H1 (cell line): ENCODE measurements around the gene DPEP3. TPM values are rescaled to one million over a fixed set of nuclear protein-coding genes. Genes with fewer than 3 reads are reported as not detected.

Experiments
- CTCF ChIA-PET: fragments of 300-600 bp; sonication (Branson Sonifier 250); formaldehyde crosslinking; loops from one replicate; lab custom pipeline; 2021; ENCODE audit not compliant: partially characterized antibody; lab: Charles Lee
- POLR2A ChIA-PET: fragments of 300-600 bp; sonication (Branson Sonifier 250); formaldehyde crosslinking; loops from one replicate; lab custom pipeline; 2021; ENCODE audit warnings: inconsistent platforms; ENCODE audit not compliant: partially characterized antibody; lab: Charles Lee
- DNase-seq, 2 experiments: peaks; one replicate each; pipeline versions ENCODE4 v3.0.0 to v3.0.0-alpha.2; 2010 to 2022; ENCODE audit warnings: low spot score in 2 of 2, low read depth in 1 of 2, mixed read lengths in 1 of 2
- FAIRE-seq: peaks from 2 replicates; lab custom pipeline; 2011; peaks lifted over from hg19 to GRCh38; lab: Jason Lieb, UNC
- H2AFZ ChIP-seq: 2 replicates; pipeline ENCODE4 v1.8.1; 2012; ENCODE audit warnings: low read length, inconsistent platforms
- H2AK5ac ChIP-seq: 2 replicates; pipeline ENCODE4 v1.6.1; 2013; ENCODE audit warnings: low read depth, low read length
- H2BK120ac ChIP-seq: replicated peaks from 2 replicates; pipeline ENCODE3; 2013; ENCODE audit warnings: low read depth, low read length, inconsistent platforms
- H2BK12ac ChIP-seq: 2 replicates; pipeline ENCODE4 v1.6.1; 2013; ENCODE audit warnings: low read depth, low read length
- H2BK15ac ChIP-seq: 2 replicates; pipeline ENCODE4 v1.6.1; 2013; ENCODE audit warnings: low read length
- H2BK20ac ChIP-seq: 2 replicates; pipeline ENCODE4 v1.6.1; 2013; ENCODE audit warnings: low read length
- H2BK5ac ChIP-seq: 2 replicates; pipeline ENCODE4 v1.6.1; 2013; ENCODE audit warnings: low read depth, low read length
- H3K14ac ChIP-seq: 2 replicates; pipeline ENCODE4 v1.6.1; 2013; ENCODE audit warnings: inconsistent platforms; ENCODE audit not compliant: insufficient read length
- H3K18ac ChIP-seq: 2 replicates; pipeline ENCODE4 v1.6.1; 2013; ENCODE audit warnings: low read length; ENCODE audit errors: extremely low read depth
- H3K23ac ChIP-seq: 2 replicates; pipeline ENCODE4 v1.6.1; 2013; ENCODE audit warnings: inconsistent platforms; ENCODE audit not compliant: insufficient read length
- H3K23me2 ChIP-seq: 2 replicates; pipeline ENCODE4 v1.6.1; 2013; ENCODE audit warnings: low read depth, low read length
- H3K27ac ChIP-seq: 2 replicates; pipeline ENCODE4 v1.6.1; 2011; ENCODE audit warnings: low read depth, low read length, inconsistent platforms
- H3K27me3 ChIP-seq, 4 experiments: replicated peaks in 1 of 4; 1 replicate in 1 of 4; 2 replicates in 3 of 4; pipeline versions ENCODE4 v1.6.1 to v1.8.1; 2011 to 2013; ENCODE audit warnings: low read length in 3 of 4, mild to moderate bottlenecking in 3 of 4, inconsistent platforms in 2 of 4, mixed read lengths in 2 of 4, moderate library complexity in 1 of 4; ENCODE audit not compliant: control insufficient read depth in 3 of 4, insufficient read depth in 3 of 4; ENCODE audit errors: extremely low read depth in 1 of 4
- H3K36me3 ChIP-seq, 4 experiments: 2 replicates each; pipeline versions ENCODE4 v1.6.1 to v1.8.1; 2011 to 2013; ENCODE audit warnings: mild to moderate bottlenecking in 4 of 4, low read length in 3 of 4, moderate library complexity in 2 of 4, control low read depth in 1 of 4, inconsistent platforms in 1 of 4; ENCODE audit not compliant: insufficient read depth in 4 of 4, control insufficient read depth in 2 of 4
- H3K4ac ChIP-seq: replicated peaks from 2 replicates; pipeline ENCODE3; 2013; ENCODE audit warnings: low read length, low read depth, mixed read lengths, inconsistent platforms; ENCODE audit not compliant: insufficient read length
- H3K4me1 ChIP-seq, 4 experiments: replicated peaks in 1 of 4; 1 replicate in 1 of 4; 2 replicates in 3 of 4; pipeline versions ENCODE4 v1.6.1 to v1.8.1; 2011 to 2013; ENCODE audit warnings: low read length in 3 of 4, inconsistent platforms in 2 of 4, mixed read lengths in 1 of 4; ENCODE audit not compliant: insufficient read depth in 4 of 4, control insufficient read depth in 3 of 4
- H3K4me2 ChIP-seq, 2 experiments: 2 replicates each; pipeline versions ENCODE4 v1.6.1 to v1.8.1; 2011 to 2013; ENCODE audit warnings: low read depth in 2 of 2, low read length in 2 of 2, control low read depth in 1 of 2, inconsistent platforms in 1 of 2, mild to moderate bottlenecking in 1 of 2; ENCODE audit not compliant: insufficient read depth in 1 of 2
- H3K4me3 ChIP-seq, 4 experiments: fragments of 200-600, 300-600 bp in 1 of 4; sonication (generic), shearing (Covaris generic), sonication (Bioruptor Twin) in 1 of 4; 2 replicates each; pipeline versions ENCODE4 v1.5.1 to v1.8.1; 2011 to 2016; ENCODE audit warnings: low read length in 4 of 4, low read depth in 3 of 4, control low read depth in 2 of 4, inconsistent platforms in 2 of 4, mild to moderate bottlenecking in 2 of 4, mixed read lengths in 1 of 4, moderate library complexity in 1 of 4; ENCODE audit not compliant: insufficient read depth in 2 of 4; ENCODE audit errors: extremely low read depth in 1 of 4
- H3K56ac ChIP-seq: replicated peaks from 2 replicates; pipeline ENCODE3; 2013; ENCODE audit warnings: low read depth, mild to moderate bottlenecking, mixed read lengths, low read length, inconsistent platforms; ENCODE audit not compliant: insufficient read length
- H3K79me1 ChIP-seq: 2 replicates; pipeline ENCODE4 v1.6.1; 2013; ENCODE audit warnings: low read depth, low read length, control low read depth
- H3K79me2 ChIP-seq, 2 experiments: 2 replicates each; pipeline versions ENCODE4 v1.6.1 to v1.8.1; 2012 to 2013; ENCODE audit warnings: low read length in 2 of 2, mild to moderate bottlenecking in 2 of 2, inconsistent platforms in 1 of 2; ENCODE audit not compliant: insufficient read depth in 2 of 2, control insufficient read depth in 1 of 2
- H3K9ac ChIP-seq, 4 experiments: replicated peaks in 1 of 4; 1 replicate in 1 of 4; 2 replicates in 3 of 4; pipeline versions ENCODE4 v1.6.1 to v1.8.1; 2011 to 2013; ENCODE audit warnings: low read depth in 3 of 4, low read length in 3 of 4, control low read depth in 2 of 4, mild to moderate bottlenecking in 2 of 4, moderate library complexity in 2 of 4, inconsistent platforms in 1 of 4; ENCODE audit errors: extremely low read depth in 1 of 4
- H3K9me3 ChIP-seq, 2 experiments: 2 replicates each; pipeline versions ENCODE4 v1.6.1 to v1.8.1; 2012 to 2013; ENCODE audit warnings: mild to moderate bottlenecking in 2 of 2, moderate library complexity in 2 of 2, control low read depth in 1 of 2, inconsistent platforms in 1 of 2, low read depth in 1 of 2, low read length in 1 of 2, mixed read lengths in 1 of 2; ENCODE audit not compliant: insufficient read depth in 2 of 2
- H4K20me1 ChIP-seq, 2 experiments: replicated peaks in 1 of 2; 2 replicates each; pipeline versions ENCODE3 to v1.8.1; 2011 to 2013; ENCODE audit warnings: inconsistent platforms in 2 of 2, low read length in 2 of 2, mild to moderate bottlenecking in 1 of 2; ENCODE audit not compliant: insufficient read depth in 2 of 2, control insufficient read depth in 1 of 2
- H4K5ac ChIP-seq: 2 replicates; pipeline ENCODE4 v1.6.1; 2013; ENCODE audit warnings: low read length, low read depth, mixed read lengths, inconsistent platforms; ENCODE audit not compliant: insufficient read length
- H4K8ac ChIP-seq: 2 replicates; pipeline ENCODE4 v1.8.0; 2013; ENCODE audit warnings: mild to moderate bottlenecking, moderate library complexity, low read length, inconsistent platforms; ENCODE audit not compliant: insufficient read depth; ENCODE audit errors: extremely low read depth
- H4K91ac ChIP-seq: replicated peaks from 2 replicates; pipeline ENCODE3; 2013; ENCODE audit warnings: low read length, mixed read lengths, inconsistent platforms; ENCODE audit not compliant: insufficient read length
- CTBP2 ChIP-seq: IDR thresholded peaks from 2 replicates; pipeline ENCODE4 v1.7.0; 2011; ENCODE audit warnings: borderline replicate concordance, mild to moderate bottlenecking, moderate library complexity, mixed read lengths, low read length; ENCODE audit not compliant: insufficient read depth, insufficient read length
- CTCF ChIP-seq, 3 experiments: IDR thresholded peaks; 1 replicate in 2 of 3; 2 replicates in 1 of 3; pipeline versions ENCODE4 v1.5.1 to v1.6.1; 2011; ENCODE audit warnings: low read length in 3 of 3, mild to moderate bottlenecking in 3 of 3, inconsistent platforms in 2 of 3, low read depth in 1 of 3, moderate library complexity in 1 of 3; ENCODE audit not compliant: insufficient read depth in 1 of 3; ENCODE audit errors: control extremely low read depth in 1 of 3
- KDM1A ChIP-seq: fragments of 200-600, 300-600 bp; sonication (generic); IDR thresholded peaks from 2 replicates; pipeline ENCODE4 v1.7.1; 2016; ENCODE audit warnings: mild to moderate bottlenecking, low read length, borderline replicate concordance
- KDM4A ChIP-seq: IDR thresholded peaks from one replicate; pipeline ENCODE4 v1.7.1; 2012; ENCODE audit warnings: low read depth, mild to moderate bottlenecking, moderate library complexity, low read length, inconsistent platforms; ENCODE audit not compliant: severe bottlenecking
- RNF2 ChIP-seq: fragments of 200-900, 300-1000 bp; sonication (generic); IDR thresholded peaks from 2 replicates; pipeline ENCODE4 v1.7.1; 2016; ENCODE audit warnings: borderline replicate concordance, low read depth, mild to moderate bottlenecking, antibody characterized with exemption, low read length; ENCODE audit not compliant: poor library complexity, severe bottlenecking; ENCODE audit errors: missing control alignments
- SIRT6 ChIP-seq: IDR thresholded peaks from one replicate; pipeline ENCODE4 v1.7.1; 2012; ENCODE audit warnings: low read length, inconsistent platforms
- SIX5 ChIP-seq: IDR thresholded peaks from 2 replicates; pipeline ENCODE4 v1.6.1; 2011; ENCODE audit warnings: mild to moderate bottlenecking, low read depth, low read length
- SP4 ChIP-seq: IDR thresholded peaks from 2 replicates; pipeline ENCODE4 v1.6.1; 2012; ENCODE audit warnings: low read length, inconsistent platforms
- TAF1 ChIP-seq: IDR thresholded peaks from 2 replicates; pipeline ENCODE4 v1.6.1; 2011; ENCODE audit warnings: mild to moderate bottlenecking, low read depth, low read length
- WGBS, 2 experiments: shearing (Covaris generic) in 1 of 2; methylation state at CpG; one replicate each; pipeline versions ENCODE4 v1.1.6 to v1.1.7; 2013 to 2015; ENCODE audit warnings: low lambda C conversion rate in 2 of 2, mixed read lengths in 2 of 2, inconsistent platforms in 1 of 2, low coverage in 1 of 2, missing lambda C conversion rate in 1 of 2; ENCODE audit not compliant: insufficient replicate concordance in 2 of 2, insufficient coverage in 1 of 2, insufficient read length in 1 of 2; ENCODE audit errors: extremely low coverage in 1 of 2, missing lambda C conversion rate in 1 of 2; 5-methylcytosine and 5-hydroxymethylcytosine counted together
- polyA plus RNA-seq, 7 experiments: library from polyadenylated mRNA; depleted of rRNA in 3 of 7; stranded (reverse) in 5 of 7; unstranded in 2 of 7; fragments of >200 nt in 5 of 7; fragments of 200-250 nt in 2 of 7; gene quantifications; 1 replicate in 5 of 7; 2 replicates in 1 of 7; 4 replicates in 1 of 7; pipeline versions ENCODE4 v1.2.1 to v1.2.3, GENCODE V29; 2011 to 2013; ENCODE audit warnings: missing spikeins in 2 of 7, mixed read lengths in 2 of 7
- total RNA-seq: library from RNA; stranded (reverse); fragmentation: NEBNext Ultra II Directional; extraction: Animal tissue kit (Norgen Biotek cat#: 25700); gene quantifications from 2 replicates; pipeline ENCODE4 v1.2.1, GENCODE V29; 2021

The DPEP3 gene
- total and polyA plus RNA-seq, 2 of the 8 experiments (the other 6 are each of a cell fraction or from before 2014, with no cell fraction given): 6.5 to 9.9 TPM

DNA sequence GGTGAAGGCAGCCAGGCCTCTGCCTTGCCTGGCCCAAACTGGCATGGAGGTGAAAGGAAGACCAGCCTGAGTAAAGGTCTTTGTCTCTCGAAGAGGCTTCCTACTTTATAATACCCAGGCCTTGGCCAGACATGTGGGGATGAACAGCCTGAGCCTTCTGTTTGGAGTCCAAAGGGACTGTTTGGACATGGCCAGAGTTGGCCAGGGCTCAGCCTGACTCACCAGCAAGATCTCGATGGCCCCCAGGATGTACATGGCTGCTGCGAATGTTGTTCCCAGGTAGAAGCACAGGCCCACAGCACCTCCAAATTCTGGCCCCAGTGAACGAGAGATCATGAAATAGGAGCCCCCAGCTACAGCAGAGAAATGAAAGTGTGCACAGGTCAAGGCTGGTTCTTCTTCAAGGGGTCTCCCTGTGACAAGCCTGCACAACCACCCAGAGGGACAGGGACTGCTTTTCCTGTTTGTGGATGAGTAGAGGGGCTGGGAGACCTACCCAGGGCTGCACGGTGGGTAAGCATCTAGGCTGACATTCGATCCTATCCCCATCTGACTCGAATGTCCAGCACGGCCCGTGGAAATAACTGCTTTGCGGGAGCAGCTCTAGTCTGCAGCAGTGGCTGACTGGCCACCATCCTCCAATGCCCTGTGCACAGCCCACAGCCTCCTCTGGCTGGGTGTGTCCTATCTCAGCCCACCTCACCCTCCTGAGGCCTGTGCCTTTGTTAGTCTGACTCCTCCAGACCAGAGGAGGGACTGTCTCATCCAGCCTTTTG, 25.7 kb downstream of the DPEP3 start:
- no peak overlapping the region for H3K4me3 ChIP-seq
- H4K20me1 ChIP-seq: peaks cover 4 to 17% of the 10 kb centered on the region in 2 experiments
- H2BK15ac ChIP-seq: no peak overlapping the region
- no peak overlapping the region for H3K4me2 ChIP-seq
- H3K9me3 ChIP-seq: no peaks in the 10 kb centered on the region
- H3K14ac ChIP-seq: no peak overlapping the region
- H2AK5ac ChIP-seq: no peak overlapping the region
- H3K79me2 ChIP-seq: no peaks in the 10 kb centered on the region
- no peaks in the 10 kb centered on the region for H3K79me1 ChIP-seq
- no peak overlapping the region for H2BK12ac ChIP-seq
- H3K27me3 ChIP-seq: no peaks in the 10 kb centered on the region
- 92% methylated on average over 10 of the region's 10 CpGs; no CpG with 5 or more reads in 1 of the 2 experiments for WGBS, 2 experiments
- no peak overlapping the region for H3K9ac ChIP-seq
- H3K23ac ChIP-seq: no peak overlapping the region
- TF ChIP-seq CTCF (IDR thresholded peaks at IDR 0.05; ENCODE audit: control extremely low read depth in 1 of 3, insufficient read depth in 1 of 3, low read depth in 1 of 3, low read length in 3 of 3) (no peak), RNF2 (no peak), SIX5 (no peak), CTBP2 (no peak), SP4 (no peak), KDM1A (no peak), KDM4A (no peak), SIRT6 (no peak), TAF1 (no peak)
- no peak overlapping the region for H4K91ac ChIP-seq
- H3K27ac ChIP-seq: no peak overlapping the region
- CTCF ChIA-PET: interaction anchor here (0.6 to 2.4 kb wide), 5 partner anchors 11 to 159 kb away, joined by 3 to 11 read pairs (median 3); partner anchors contain the start of gene LCAT
- H3K36me3 ChIP-seq: peaks cover 7 to 38% (median 25%) of the 10 kb centered on the region in 4 experiments
- H3K4me1 ChIP-seq: no peaks in the 10 kb centered on the region
- H3K18ac ChIP-seq: no peak overlapping the region
- H3K23me2 ChIP-seq: peaks cover 3% of the 10 kb centered on the region; the same call in 1 of the 2 replicates
- no peak overlapping the region for H4K5ac ChIP-seq
- H2BK120ac ChIP-seq: no peak overlapping the region
- H4K8ac ChIP-seq: no peak overlapping the region
- FAIRE-seq: no peak
- H2BK5ac ChIP-seq: no peak overlapping the region
- no peak overlapping the region for H3K56ac ChIP-seq
- H3K4ac ChIP-seq: no peak overlapping the region
- H2BK20ac ChIP-seq: no peak overlapping the region
- no peak overlapping the region for H2AFZ ChIP-seq
- POLR2A ChIA-PET: interaction anchor here (1.1 to 8.5 kb wide), 3 partner anchors 12 to 19 kb away, joined by 4 to 47 read pairs (median 7); partner anchors contain the start of gene PSMB10
- DNase-seq: no peak
